CD4-positive, alpha-beta T cell treated with Interleukin-1 beta for 1 hour (primary cell): ENCODE measurements around the gene ITGB4.

Experiments used
- DNase-seq, 2 donors: peaks; one replicate each; pipeline ENCODE4 v3.0.0-alpha.2; 2020 to 2022

The ITGB4 gene

DNA sequence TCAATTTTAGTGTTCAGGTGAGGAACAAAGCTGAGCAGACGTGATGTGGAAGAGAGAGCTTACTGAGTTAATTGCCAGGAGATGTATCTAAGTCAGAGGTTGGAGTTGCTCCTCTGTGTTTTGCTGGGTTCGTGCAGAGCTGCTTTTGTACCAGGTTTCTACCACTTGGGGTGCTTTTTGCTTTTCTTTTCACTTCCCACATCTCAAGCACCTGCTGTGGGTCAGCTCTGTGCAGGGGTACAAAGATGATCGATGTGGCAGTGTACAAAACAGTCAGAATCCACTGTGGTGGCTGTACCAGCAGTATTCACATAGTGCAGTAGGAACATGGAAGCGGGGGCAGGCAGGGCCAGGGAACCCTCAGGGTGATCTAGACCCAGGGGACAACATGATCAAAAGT lies 78.1 kb downstream of the ITGB4 start:
- no peak for DNase-seq

DNA sequence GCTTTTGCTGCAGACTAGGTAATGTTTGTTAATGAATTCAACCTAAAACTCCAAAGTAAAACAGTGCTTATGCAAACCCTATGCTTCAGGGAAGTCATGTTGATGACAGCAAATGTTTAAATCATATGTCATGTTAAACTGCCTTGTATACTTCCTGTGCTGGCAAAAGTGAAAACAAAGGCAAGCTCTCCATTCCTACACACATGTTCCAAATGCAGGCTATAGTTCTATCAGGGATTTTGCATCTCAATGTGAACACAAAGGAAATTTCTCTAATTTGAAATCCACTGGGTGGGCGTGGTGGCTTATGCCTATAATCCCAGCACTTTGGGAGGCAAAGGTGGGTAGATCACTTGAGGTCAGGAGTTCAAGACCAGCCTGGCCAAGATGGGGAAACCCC lies 82.6 kb downstream of the ITGB4 start:
- no peak for DNase-seq

DNA sequence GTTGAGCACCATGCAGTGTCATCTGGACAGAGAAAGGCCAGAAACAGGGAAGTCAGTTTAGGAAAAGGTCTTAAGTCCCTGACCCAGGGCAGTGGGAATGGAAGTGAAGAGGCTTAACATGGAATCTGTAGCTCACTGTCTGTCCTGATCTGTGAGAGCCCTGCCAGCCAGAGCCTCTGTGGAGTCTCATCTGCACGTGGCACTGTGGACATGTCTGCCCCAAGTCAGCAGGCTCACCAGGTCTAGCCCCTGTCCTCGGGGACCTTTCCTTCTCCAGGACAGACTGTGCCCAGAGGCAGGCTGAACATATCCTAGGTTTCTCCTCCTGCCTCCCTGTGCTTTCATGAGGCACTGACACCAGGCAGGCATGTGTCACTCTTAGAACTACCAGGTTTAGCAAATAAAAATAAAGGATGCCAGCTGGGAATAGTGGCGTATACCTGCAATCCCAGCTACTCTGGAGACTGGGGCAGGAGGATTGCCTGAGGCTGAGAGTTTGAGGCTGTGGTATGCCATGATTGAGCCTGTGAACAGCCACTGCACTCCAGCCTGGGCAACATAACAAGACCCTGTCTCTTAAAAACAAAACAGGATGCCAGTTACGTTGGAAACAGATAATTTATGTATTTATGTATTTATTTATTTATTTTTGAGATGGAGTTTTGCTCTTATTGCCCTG lies 85.7 kb downstream of the ITGB4 start:
- no peak for DNase-seq
